HG03135 (cell line): ENCODE measurements around the gene SPOUT1.

Source experiments
- ATAC-seq: cut with Tn5 transposase; IDR thresholded peaks from one replicate; pipeline ENCODE4 v1.9.1; 2021; ENCODE audit warnings: mild to moderate bottlenecking, moderate library complexity; ENCODE audit not compliant: unreplicated experiment

SPOUT1 gene

GRCh38 chr9:128838338-128838737 lies 8.7 kb upstream of the SPOUT1 start:
- ATAC-seq: no peak

- no peak for ATAC-seq
Observed at GRCh38 chr9:128836509-128837145, 7.0 kb upstream of the SPOUT1 start.

- no peak for ATAC-seq
Observed at GRCh38 chr9:128835246-128836210, 5.9 kb upstream of the SPOUT1 start.

GRCh38 chr9:128833696-128834095 lies 4.1 kb upstream of the SPOUT1 start:
- ATAC-seq: no peak

- peak; percentile 7 for ATAC-seq
Observed at GRCh38 chr9:128828719-128829452, 708 bp downstream of the SPOUT1 start.

GRCh38 chr9:128828267-128828666 lies 1.3 kb downstream of the SPOUT1 start:
- ATAC-seq: no peak

- no peak for ATAC-seq
Observed at GRCh38 chr9:128825923-128826700, 3.5 kb downstream of the SPOUT1 start.

GRCh38 chr9:128824911-128825310 lies 4.7 kb downstream of the SPOUT1 start:
- no peak for ATAC-seq

GRCh38 chr9:128823903-128824406 lies 5.6 kb downstream of the SPOUT1 start:
- ATAC-seq: no peak

- ATAC-seq: no peak
Observed at GRCh38 chr9:128823362-128823902, 6.2 kb downstream of the SPOUT1 start.

GRCh38 chr9:128822407-128823042 lies 7.1 kb downstream of the SPOUT1 start:
- ATAC-seq: no peak

GRCh38 chr9:128821584-128822406 lies 7.8 kb downstream of the SPOUT1 start:
- no peak for ATAC-seq

GRCh38 chr9:128820665-128821583 lies 8.7 kb downstream of the SPOUT1 start:
- ATAC-seq: no peak

- no peak for ATAC-seq
Observed at GRCh38 chr9:128819716-128820664, 9.6 kb downstream of the SPOUT1 start.

GRCh38 chr9:128818839-128819715 lies 10.5 kb downstream of the SPOUT1 start:
- peak; percentile 21 for ATAC-seq
